Uterus (tissue), 2 donors: ENCODE measurements around the gene NMS.

Experiments
- CTCF ChIP-seq, 4 experiments: fragments of 200-600 bp in 2 of 4; fragments of 450-650 bp in 2 of 4; sonication (generic) in 2 of 4; IDR thresholded peaks; one replicate each; pipeline ENCODE4 v1.5.1; 2016 to 2019; ENCODE audit warnings: antibody characterized with exemption in 4 of 4, mild to moderate bottlenecking in 2 of 4, moderate library complexity in 1 of 4
- POLR2A ChIP-seq, 2 donors: fragments of 450-650 bp; IDR thresholded peaks; one replicate each; pipeline ENCODE4 v1.6.1; 2016; ENCODE audit warnings: antibody characterized with exemption in 2 of 2, mild to moderate bottlenecking in 1 of 2, moderate library complexity in 1 of 2

DNA sequence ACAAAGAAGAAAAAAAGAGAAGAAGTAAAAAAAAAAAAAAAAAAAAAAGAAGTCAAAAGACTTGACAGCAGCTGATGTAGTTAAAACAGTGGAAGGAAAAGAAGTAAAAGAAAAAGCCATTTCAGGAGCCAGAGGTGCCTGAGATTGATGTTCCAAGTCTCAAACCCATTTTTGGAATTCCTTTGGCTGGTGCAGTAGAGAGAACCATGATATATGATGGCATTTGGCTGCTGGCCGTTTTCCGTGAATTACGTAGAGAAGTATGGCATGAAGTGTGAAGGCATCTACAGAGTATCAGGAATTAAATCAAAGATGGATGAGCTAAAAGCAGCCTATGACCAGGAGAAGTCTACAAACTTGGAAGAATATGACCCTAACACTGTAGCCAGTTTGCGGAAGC is 45.2 kb upstream of the NMS start:
- TF ChIP-seq POLR2A (IDR thresholded peaks at IDR 0.05) = no peak
- no peak for TF ChIP-seq CTCF (IDR thresholded peaks at IDR 0.05)
